ENCODE measurements around the gene RBM4B.

RBM4B gene

DNA sequence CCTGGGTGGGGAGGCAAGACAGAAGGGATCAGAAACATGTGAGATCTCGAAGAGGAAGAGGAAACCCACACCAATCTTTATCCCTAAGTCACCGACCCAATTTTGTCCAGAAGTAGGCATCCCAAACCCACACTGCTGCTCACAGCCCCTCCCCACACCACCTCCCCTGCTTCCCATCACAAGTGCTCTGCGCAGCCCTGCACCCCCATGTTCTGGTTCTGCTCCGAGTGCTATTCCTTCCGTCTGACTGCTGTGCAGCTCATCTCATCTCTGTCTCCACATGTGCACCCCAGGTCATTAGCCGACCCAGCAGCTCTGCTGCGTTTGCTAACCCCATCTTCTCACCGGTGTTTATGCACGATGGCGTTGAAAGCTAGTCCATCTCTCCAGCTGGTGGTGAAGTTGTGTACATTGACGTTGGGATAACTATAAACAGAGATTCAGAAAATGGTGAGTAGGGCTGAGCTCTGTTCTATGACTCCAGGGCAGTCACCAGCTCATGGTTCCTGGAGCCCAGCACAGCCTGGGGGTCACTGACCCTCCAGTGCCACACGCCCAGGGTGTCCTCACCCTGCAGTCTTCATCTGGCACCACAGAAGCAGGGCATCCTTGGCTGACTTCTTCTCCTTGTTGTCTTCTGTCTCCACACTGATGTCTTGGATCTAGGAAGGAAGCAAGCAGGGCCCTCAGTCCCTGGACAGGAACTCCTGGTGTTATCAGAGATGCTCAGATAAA lies 36.2 kb upstream of the RBM4B start:
- H4K20me1 ChIP-seq, result peaks cover 0 to 19% (median 0%) of the 10 kb centered on the region in 11 experiments; a peak in 5 of 22 replicates
- H3K27ac ChIP-seq, result no peak overlapping the region
- H3K4me2 ChIP-seq, result no peak overlapping the region
- TF ChIP-seq Cebpa-rat (IDR thresholded peaks at IDR 0.05), result no peak
- H3K27me3 ChIP-seq, result no peaks in the 10 kb centered on the region
- H3K36me3 ChIP-seq, result peaks cover 0 to 99% (median 88%) of the 10 kb centered on the region in 11 experiments; a peak in 16 of 22 replicates
- peaks cover 0 to 22% (median 15%) of the 10 kb centered on the region in 10 experiments; a peak in 14 of 20 replicates for H3K4me1 ChIP-seq
- H3K4me3 ChIP-seq, result no peak overlapping the region
- H3K9me3 ChIP-seq (replicated peaks in 1 of 11), result no peaks in the 10 kb centered on the region
- H3K9ac ChIP-seq, result no peak overlapping the region

DNA sequence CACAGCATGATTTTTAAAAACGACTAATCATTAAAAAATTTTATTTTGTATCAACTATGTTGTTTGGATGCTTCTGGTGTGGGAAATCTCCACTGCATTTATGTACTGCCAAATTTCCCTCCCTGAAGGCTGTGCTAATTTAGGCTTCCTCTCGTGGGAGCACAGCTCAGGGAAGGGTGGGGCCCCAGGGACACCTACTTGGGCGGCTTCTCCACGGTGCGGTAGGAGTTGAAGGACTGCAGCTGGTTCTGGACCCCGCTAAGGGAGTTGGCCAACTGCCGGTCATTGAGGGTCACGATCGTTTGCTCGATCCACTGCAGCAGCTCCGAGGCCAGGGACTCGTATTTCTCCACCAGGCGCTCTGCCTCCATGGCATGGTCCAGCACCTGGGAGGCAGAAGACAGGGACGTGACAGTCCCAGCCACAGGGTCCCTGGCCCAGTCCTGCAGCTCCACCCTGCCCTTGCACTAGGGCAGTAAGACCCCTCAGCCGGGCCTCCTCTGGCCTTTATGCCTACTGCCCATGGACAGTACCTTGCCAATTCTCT lies 32.8 kb upstream of the RBM4B start:
- Histone ChIP-seq H3K9ac (peak overlapping the region in 2 of 11 experiments; percentile 33 to 58; a peak in 3 of 22 replicates), H3K4me2 (peak overlapping the region in 8 of 11 experiments; percentile 36 to 78 (median 62); a peak in 16 of 22 replicates), H3K4me1 (peaks cover 0 to 22% (median 14%) of the 10 kb centered on the region in 10 experiments; a peak in 14 of 20 replicates), H3K27ac (no peak overlapping the region), H3K36me3 (peaks cover 0 to 100% (median 95%) of the 10 kb centered on the region in 11 experiments; a peak in 17 of 22 replicates), H3K4me3 (no peak overlapping the region), H3K27me3 (no peaks in the 10 kb centered on the region), H3K9me3 (replicated peaks in 1 of 11) (no peaks in the 10 kb centered on the region), H4K20me1 (no peaks in the 10 kb centered on the region; a peak in 1 of 22 replicates)
- no peak for TF ChIP-seq Cebpa-rat (IDR thresholded peaks at IDR 0.05)

DNA sequence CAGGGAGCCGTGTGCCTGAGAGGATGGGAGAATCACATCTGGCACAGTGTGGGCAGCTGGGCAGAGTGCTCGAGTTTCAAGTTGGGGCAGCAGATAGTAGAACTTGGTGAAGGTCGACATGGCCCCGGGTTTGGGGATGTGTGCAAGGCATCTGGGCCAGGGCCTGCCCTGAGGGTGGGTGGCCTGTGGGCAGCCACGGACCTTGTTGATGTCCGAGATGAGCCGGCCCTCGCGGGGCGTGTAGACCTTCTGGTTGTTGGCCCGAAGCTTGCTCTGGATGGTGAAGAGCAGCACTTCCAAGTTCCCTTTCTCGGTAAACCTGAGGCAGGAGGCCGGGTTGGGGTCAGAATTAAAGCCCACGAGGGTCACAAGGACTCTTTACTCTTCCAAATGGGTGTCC lies 31.0 kb upstream of the RBM4B start:
- Histone ChIP-seq H3K4me2 (no peak overlapping the region), H3K36me3 (peaks cover 0 to 100% (median 95%) of the 10 kb centered on the region in 11 experiments; a peak in 17 of 22 replicates), H3K9ac (no peak overlapping the region), H3K4me1 (peaks cover 0 to 22% (median 14%) of the 10 kb centered on the region in 10 experiments; a peak in 14 of 20 replicates), H3K27me3 (no peaks in the 10 kb centered on the region), H4K20me1 (peaks cover 0 to 8% (median 0%) of the 10 kb centered on the region in 11 experiments; a peak in 2 of 22 replicates), H3K9me3 (replicated peaks in 1 of 11) (no peaks in the 10 kb centered on the region), H3K4me3 (no peak overlapping the region), H3K27ac (no peak overlapping the region)
- no peak for TF ChIP-seq Cebpa-rat (IDR thresholded peaks at IDR 0.05)

DNA sequence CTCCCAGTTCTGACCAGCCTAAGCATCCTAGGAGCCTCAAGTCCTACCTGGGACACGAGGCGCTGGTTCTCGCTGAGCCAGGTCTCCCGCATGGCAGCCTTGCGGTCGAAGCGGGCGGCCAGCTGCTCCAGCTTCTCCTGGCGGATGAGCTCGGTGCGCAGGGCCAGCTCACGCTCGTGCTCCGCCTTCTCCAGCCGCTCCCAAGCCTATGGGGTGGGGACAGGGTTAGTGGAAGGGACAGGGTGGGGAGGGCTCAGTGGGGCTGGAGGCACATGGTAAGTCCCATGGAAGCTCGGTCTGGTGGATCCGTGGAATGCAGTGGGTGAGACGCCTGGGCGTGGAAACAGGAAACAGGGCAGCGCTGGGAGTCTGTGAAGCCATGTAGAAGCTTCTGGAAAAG lies 30.4 kb upstream of the RBM4B start:
- H3K27ac ChIP-seq, result no peak overlapping the region
- no peak for TF ChIP-seq Cebpa-rat (IDR thresholded peaks at IDR 0.05)
- no peak overlapping the region for H3K4me3 ChIP-seq
- H4K20me1 ChIP-seq, result peaks cover 0 to 8% (median 0%) of the 10 kb centered on the region in 11 experiments; a peak in 2 of 22 replicates
- H3K9me3 ChIP-seq (replicated peaks in 1 of 11), result no peaks in the 10 kb centered on the region
- H3K4me1 ChIP-seq, result peaks cover 0 to 22% (median 14%) of the 10 kb centered on the region in 10 experiments; a peak in 14 of 20 replicates
- H3K4me2 ChIP-seq, result no peak overlapping the region
- H3K9ac ChIP-seq, result no peak overlapping the region; a peak in 1 of 22 replicates
- H3K27me3 ChIP-seq, result no peaks in the 10 kb centered on the region
- peaks cover 0 to 100% (median 89%) of the 10 kb centered on the region in 11 experiments; a peak in 17 of 22 replicates for H3K36me3 ChIP-seq

DNA sequence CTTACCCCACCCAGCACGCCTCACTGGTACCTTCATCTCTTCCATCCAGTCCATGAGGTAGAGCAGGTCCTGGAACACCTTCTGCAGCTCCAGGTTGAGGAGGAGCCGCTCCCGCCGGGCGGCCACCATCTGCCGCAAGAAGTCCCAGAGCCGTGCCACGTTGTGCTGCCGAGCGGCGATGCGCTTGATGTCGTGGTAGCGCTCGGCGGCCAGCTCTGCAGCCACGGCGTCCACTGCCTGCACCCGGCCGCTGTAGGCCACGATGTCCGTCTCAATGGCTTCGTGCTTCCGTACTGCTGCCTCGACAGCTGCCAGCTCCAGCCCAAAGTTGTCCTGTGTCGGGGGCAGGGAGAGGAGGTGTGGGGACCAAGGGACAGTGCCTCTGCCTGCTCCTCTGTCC lies 29.8 kb upstream of the RBM4B start:
- peaks cover 0 to 97% (median 84%) of the 10 kb centered on the region in 11 experiments; a peak in 17 of 22 replicates for H3K36me3 ChIP-seq
- H3K9ac ChIP-seq, result no peak overlapping the region
- no peak overlapping the region for H3K27ac ChIP-seq
- H3K4me3 ChIP-seq, result no peak overlapping the region
- H3K4me1 ChIP-seq, result peaks cover 0 to 22% (median 14%) of the 10 kb centered on the region in 10 experiments; a peak in 14 of 20 replicates
- H3K27me3 ChIP-seq, result no peaks in the 10 kb centered on the region
- H3K4me2 ChIP-seq, result no peak overlapping the region
- H3K9me3 ChIP-seq (replicated peaks in 1 of 11), result no peaks in the 10 kb centered on the region
- TF ChIP-seq Cebpa-rat (IDR thresholded peaks at IDR 0.05), result no peak
- peaks cover 0 to 8% (median 0%) of the 10 kb centered on the region in 11 experiments; a peak in 2 of 22 replicates for H4K20me1 ChIP-seq

DNA sequence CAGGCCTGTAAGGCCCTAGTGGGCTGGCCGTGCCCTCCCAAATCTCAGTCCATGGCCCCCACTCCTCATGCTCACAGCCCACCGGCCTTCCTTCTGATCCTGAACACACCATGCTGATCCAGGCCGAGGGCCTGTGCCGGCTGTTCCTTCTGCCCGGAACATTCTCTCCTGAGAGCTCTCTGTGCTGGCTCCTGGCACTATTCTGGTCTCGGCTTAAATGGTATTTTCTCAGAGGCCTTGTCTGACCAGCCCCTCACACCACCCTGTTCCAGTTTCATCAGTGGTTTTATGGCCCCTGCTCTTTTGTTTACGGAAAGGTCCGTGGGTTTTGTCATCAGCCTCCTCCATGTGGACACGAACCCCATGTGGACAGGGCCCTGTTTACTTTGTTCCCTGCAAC lies 29.3 kb upstream of the RBM4B start:
- no peak overlapping the region for H3K4me2 ChIP-seq
- no peaks in the 10 kb centered on the region for H3K27me3 ChIP-seq
- no peak overlapping the region for H3K27ac ChIP-seq
- no peak overlapping the region for H3K9ac ChIP-seq
- no peak for TF ChIP-seq Cebpa-rat (IDR thresholded peaks at IDR 0.05)
- peaks cover 0 to 8% (median 0%) of the 10 kb centered on the region in 11 experiments; a peak in 2 of 22 replicates for H4K20me1 ChIP-seq
- H3K9me3 ChIP-seq (replicated peaks in 1 of 11), result no peaks in the 10 kb centered on the region
- peaks cover 0 to 22% (median 14%) of the 10 kb centered on the region in 10 experiments; a peak in 14 of 20 replicates for H3K4me1 ChIP-seq
- H3K36me3 ChIP-seq, result peaks cover 0 to 97% (median 85%) of the 10 kb centered on the region in 11 experiments; a peak in 17 of 22 replicates
- H3K4me3 ChIP-seq, result no peak overlapping the region

DNA sequence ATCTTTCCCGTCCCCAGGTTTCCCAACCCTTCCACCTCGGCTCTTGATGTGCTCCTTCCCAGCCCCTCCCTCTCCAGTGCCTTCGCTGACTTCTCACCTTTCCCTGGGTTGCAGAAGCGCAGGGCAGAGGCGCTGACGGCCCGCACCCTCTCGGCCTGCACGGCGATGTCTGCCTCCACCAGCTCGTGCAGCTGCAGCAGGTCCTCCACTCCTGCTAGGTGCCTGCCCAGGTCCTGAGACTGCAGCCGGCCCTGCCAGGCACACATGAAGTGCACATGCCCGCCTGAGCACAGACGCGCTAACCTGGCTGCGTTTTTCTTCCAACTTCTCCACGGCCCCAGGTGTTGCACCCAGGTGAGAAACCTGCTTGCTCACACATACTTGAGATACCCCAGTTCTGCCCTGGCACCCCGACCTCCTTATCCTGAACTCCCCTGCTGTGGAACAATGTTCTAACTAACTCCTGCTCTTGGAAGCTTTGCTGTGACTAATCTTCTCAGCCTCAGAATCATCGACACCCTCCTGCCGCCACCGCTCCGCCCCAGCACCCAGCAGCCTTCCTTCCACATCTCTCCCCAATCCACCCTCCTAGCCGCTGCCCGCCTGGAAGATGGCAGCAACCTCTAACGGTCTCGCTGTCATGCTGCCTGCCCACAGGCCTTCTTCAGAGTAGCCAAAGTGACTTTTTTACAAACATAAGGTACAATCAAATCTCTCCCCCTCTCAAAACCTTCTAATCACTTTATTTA lies 28.1 kb upstream of the RBM4B start:
- Histone ChIP-seq H3K36me3 (peaks cover 0 to 97% (median 85%) of the 10 kb centered on the region in 11 experiments; a peak in 19 of 22 replicates), H3K9ac (no peak overlapping the region; a peak in 1 of 22 replicates), H3K27ac (no peak overlapping the region), H4K20me1 (peaks cover 0 to 8% (median 0%) of the 10 kb centered on the region in 11 experiments; a peak in 2 of 22 replicates), H3K4me3 (no peak overlapping the region), H3K27me3 (no peaks in the 10 kb centered on the region), H3K4me1 (peaks cover 0 to 11% (median 8%) of the 10 kb centered on the region in 10 experiments; a peak in 14 of 20 replicates), H3K9me3 (replicated peaks in 1 of 11) (no peaks in the 10 kb centered on the region; a peak in 2 of 22 replicates), H3K4me2 (no peak overlapping the region)
- TF ChIP-seq Cebpa-rat (IDR thresholded peaks at IDR 0.05), result no peak

DNA sequence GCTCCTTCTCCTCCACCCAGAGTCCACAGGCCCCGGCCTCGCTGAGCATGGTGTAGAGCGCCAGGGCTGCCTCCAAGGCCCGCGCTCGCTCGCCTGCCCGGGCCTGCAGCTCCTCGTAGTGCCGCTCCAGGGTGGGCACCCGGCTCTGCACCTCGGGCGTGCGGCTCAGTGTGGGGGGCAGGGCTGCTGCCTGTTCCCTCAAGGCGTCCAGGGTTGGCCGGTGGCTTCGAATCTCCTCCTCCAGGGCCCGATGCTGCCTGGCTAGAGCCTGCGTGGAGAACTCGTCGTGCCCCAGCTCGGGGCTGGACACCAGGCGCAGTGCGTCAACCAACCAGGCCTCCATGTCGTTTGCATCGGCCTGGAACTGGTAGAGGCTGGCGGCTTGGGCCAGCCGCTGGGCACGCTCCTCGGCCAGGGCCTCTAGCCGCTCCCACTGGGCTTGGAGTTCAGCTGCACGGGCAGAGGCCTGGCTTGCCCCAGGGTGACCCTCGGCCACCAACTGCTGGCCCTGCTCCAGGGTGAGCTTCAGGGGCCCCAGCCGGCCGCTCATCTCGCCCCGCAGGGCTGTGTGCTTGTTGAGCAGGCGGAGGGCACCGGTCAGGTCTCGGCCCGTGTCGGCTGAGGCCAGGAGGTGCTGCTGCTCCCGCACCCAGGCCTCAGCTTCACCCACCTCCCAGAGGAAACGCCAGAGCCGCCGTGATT lies 27.1 kb upstream of the RBM4B start:
- no peak for TF ChIP-seq Cebpa-rat (IDR thresholded peaks at IDR 0.05)
- H3K9me3 ChIP-seq (replicated peaks in 1 of 11), result peaks cover 0 to 5% (median 0%) of the 10 kb centered on the region in 11 experiments; a peak in 4 of 22 replicates
- H3K27ac ChIP-seq, result no peak overlapping the region
- no peaks in the 10 kb centered on the region for H3K27me3 ChIP-seq
- peaks cover under 1 to 97% (median 85%) of the 10 kb centered on the region in 11 experiments; a peak in 20 of 22 replicates for H3K36me3 ChIP-seq
- peaks cover 0 to 2% (median 0%) of the 10 kb centered on the region in 10 experiments; a peak in 4 of 20 replicates for H3K4me1 ChIP-seq
- H3K4me2 ChIP-seq, result no peak overlapping the region
- no peak overlapping the region for H3K4me3 ChIP-seq
- peaks cover 0 to 8% (median 0%) of the 10 kb centered on the region in 11 experiments; a peak in 2 of 22 replicates for H4K20me1 ChIP-seq
- H3K9ac ChIP-seq, result peak overlapping the region in 1 of 11 experiments; percentile 3; a peak in 1 of 22 replicates
